Osteocyte (in vitro differentiated cells): ENCODE measurements around the gene PTGES3. TPM values are rescaled to one million over a fixed set of nuclear protein-coding genes. Genes with fewer than 3 reads are reported as not detected.
A peak's percentile ranks its signal among the peaks of the same experiment; 100 is the strongest.
"Not testable (repeated sequence)": the region's sequence is repeated elsewhere in the genome, so short reads cannot be mapped to it uniquely, and the experiment has no call there.

Experiments used
- DNase-seq: peaks from one replicate; pipeline ENCODE4 v3.0.0; 2021; ENCODE audit warnings: mixed read lengths; ENCODE audit not compliant: unreplicated experiment; ENCODE audit errors: extremely low spot score
- H3K27ac Mint-ChIP-seq: one replicate; pipeline ENCODE4 v1.8.0; 2021; ENCODE audit warnings: mild to moderate bottlenecking, mixed read lengths; ENCODE audit not compliant: unreplicated experiment
- H3K27me3 Mint-ChIP-seq: one replicate; pipeline ENCODE4 v1.8.0; 2021; ENCODE audit warnings: mixed read lengths; ENCODE audit not compliant: unreplicated experiment
- H3K36me3 Mint-ChIP-seq: one replicate; pipeline ENCODE4 v1.8.0; 2021; ENCODE audit warnings: mixed read lengths; ENCODE audit not compliant: unreplicated experiment
- H3K4me1 Mint-ChIP-seq: one replicate; pipeline ENCODE4 v1.8.0; 2021; ENCODE audit warnings: mixed read lengths; ENCODE audit not compliant: unreplicated experiment
- H3K4me3 Mint-ChIP-seq: one replicate; pipeline ENCODE4 v1.8.0; 2021; ENCODE audit warnings: mild to moderate bottlenecking, moderate library complexity, mixed read lengths; ENCODE audit not compliant: unreplicated experiment
- H3K9me3 Mint-ChIP-seq: one replicate; pipeline ENCODE4 v1.8.0; 2021; ENCODE audit warnings: mixed read lengths; ENCODE audit not compliant: unreplicated experiment
- CTCF ChIP-seq: fragments of 200-600 bp; sonication (generic); IDR thresholded peaks from 2 replicates; pipeline ENCODE4 v1.5.0; 2021; ENCODE audit warnings: antibody characterized with exemption, mild to moderate bottlenecking, moderate library complexity
- long read RNA-seq: library from polyadenylated mRNA; unstranded; transcript quantifications from one replicate; pipeline ENCODE4 v2.0.0, GENCODE V29; 2021
- total RNA-seq: library from RNA; stranded (reverse); gene quantifications from 2 replicates; pipeline ENCODE4 v1.2.1, GENCODE V29; 2021

Gene PTGES3
- 136 and 140 TPM in 2 replicates for total RNA-seq
- long read RNA-seq, transcript PTGES3-201 (8 exons, 1,920 nt), result major isoform, 1,576 of 1,712 reads
- long read RNA-seq, transcript PTGES3-202 (7 exons, 1,547 nt), result minor isoform, 41 of 1,712 reads
- long read RNA-seq, transcript PTGES3-204 (7 exons, 1,017 nt), result minor isoform, 27 of 1,712 reads
- long read RNA-seq, partial matches to known transcripts, result 13 of 1,712 reads
- long read RNA-seq, other reads (novel, unspliced or antisense), result 51 of 1,712 reads

- Mint-ChIP-seq H3K4me1 (peaks cover 38% of the 10 kb centered on the region), H3K9me3 (no peaks in the 10 kb centered on the region), H3K27me3 (no peaks in the 10 kb centered on the region), H3K27ac (peak within 1 kb of the TSS; percentile 99), H3K36me3 (peaks cover 12% of the 10 kb centered on the region), H3K4me3 (peak within 1 kb of the TSS; percentile 98)
- peak; percentile 99 for DNase-seq
- TF ChIP-seq CTCF, result no peak
Observed at GRCh38 chr12:56688129-56688845, at the start of gene PTGES3. Gene PTGES3, minus strand, starts transcription at chr12:56688284. Its CDS starts 285 bp downstream, at chr12:56687999.

- Mint-ChIP-seq H3K9me3 (no peaks in the 10 kb centered on the region), H3K27me3 (no peaks in the 10 kb centered on the region), H3K4me1 (peaks cover 15% of the 10 kb centered on the region), H3K27ac (no peak overlapping the region), H3K4me3 (no peak overlapping the region), H3K36me3 (no peaks in the 10 kb centered on the region)
- TF ChIP-seq CTCF, result no peak
- peak; percentile 23 for DNase-seq
Observed at GRCh38 chr12:56728139-56728861, 40.2 kb upstream of the PTGES3 start.

- Mint-ChIP-seq H3K4me1 (peaks cover 36% of the 10 kb centered on the region), H3K4me3 (peak overlapping the region; percentile 98), H3K27ac (peak overlapping the region; percentile 99)
- not testable (repeated sequence) for H3K27me3 Mint-ChIP-seq, H3K36me3 Mint-ChIP-seq, H3K9me3 Mint-ChIP-seq
- DNase-seq, result peak; percentile 54
Observed at GRCh38 chr12:56726196-56726675, 38.2 kb upstream of the PTGES3 start.

- peaks cover 41% of the 10 kb centered on the region for H3K4me1 Mint-ChIP-seq
- no peak for DNase-seq
- H3K9me3 Mint-ChIP-seq, result no peaks in the 10 kb centered on the region
- TF ChIP-seq CTCF, result no peak
- H3K4me3 Mint-ChIP-seq, result peak overlapping the region; percentile 98
- H3K36me3 Mint-ChIP-seq, result peaks cover 9% of the 10 kb centered on the region
- H3K27me3 Mint-ChIP-seq, result no peaks in the 10 kb centered on the region
- H3K27ac Mint-ChIP-seq, result peak overlapping the region; percentile 99
Observed at GRCh38 chr12:56725723-56726102, 37.6 kb upstream of the PTGES3 start.

- H3K27ac Mint-ChIP-seq, result peak within 1 kb of the TSS; percentile 99
- H3K4me3 Mint-ChIP-seq, result peak within 1 kb of the TSS; percentile 98
- H3K36me3 Mint-ChIP-seq, result peaks cover 15% of the 10 kb centered on the region
- no peak for TF ChIP-seq CTCF
- peaks cover 46% of the 10 kb centered on the region for H3K4me1 Mint-ChIP-seq
- no peaks in the 10 kb centered on the region for H3K27me3 Mint-ChIP-seq
- no peaks in the 10 kb centered on the region for H3K9me3 Mint-ChIP-seq
- DNase-seq, result peak; percentile 98
Observed at GRCh38 chr12:56724972-56725722, 37.1 kb upstream of the PTGES3 start, which contains the start of gene NACA. Gene NACA, minus strand, starts transcription at chr12:56725299. Its CDS starts 778 bp downstream, at chr12:56724521.
